Measurements from ENCODE around the gene SCARB1.

DNA sequence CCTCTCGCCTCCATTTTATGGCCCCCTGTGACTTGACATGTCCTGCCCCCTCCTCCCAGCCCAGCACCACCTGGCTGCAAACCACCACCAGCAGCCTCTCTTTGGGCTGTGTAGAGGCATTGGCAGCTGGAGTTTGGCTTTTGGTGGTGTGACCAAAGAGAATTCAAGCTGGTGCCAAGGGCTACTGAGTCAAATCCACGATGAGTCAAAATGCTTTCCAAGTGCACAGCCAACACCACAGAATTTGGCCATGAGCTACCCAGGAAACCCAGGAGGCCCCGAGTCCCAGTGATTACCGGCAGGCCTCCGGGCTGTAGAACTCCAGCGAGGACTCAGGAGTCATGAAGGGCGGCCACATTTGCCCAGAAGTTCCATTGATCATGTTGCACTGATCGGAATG, 53.8 kb downstream of the SCARB1 start:
- TF ChIP-seq, protein P1, sequence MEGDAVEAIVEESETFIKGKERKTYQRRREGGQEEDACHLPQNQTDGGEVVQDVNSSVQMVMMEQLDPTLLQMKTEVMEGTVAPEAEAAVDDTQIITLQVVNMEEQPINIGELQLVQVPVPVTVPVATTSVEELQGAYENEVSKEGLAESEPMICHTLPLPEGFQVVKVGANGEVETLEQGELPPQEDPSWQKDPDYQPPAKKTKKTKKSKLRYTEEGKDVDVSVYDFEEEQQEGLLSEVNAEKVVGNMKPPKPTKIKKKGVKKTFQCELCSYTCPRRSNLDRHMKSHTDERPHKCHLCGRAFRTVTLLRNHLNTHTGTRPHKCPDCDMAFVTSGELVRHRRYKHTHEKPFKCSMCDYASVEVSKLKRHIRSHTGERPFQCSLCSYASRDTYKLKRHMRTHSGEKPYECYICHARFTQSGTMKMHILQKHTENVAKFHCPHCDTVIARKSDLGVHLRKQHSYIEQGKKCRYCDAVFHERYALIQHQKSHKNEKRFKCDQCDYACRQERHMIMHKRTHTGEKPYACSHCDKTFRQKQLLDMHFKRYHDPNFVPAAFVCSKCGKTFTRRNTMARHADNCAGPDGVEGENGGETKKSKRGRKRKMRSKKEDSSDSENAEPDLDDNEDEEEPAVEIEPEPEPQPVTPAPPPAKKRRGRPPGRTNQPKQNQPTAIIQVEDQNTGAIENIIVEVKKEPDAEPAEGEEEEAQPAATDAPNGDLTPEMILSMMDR (conservative IDR thresholded peaks at IDR 0.05 in 1 of 2, IDR thresholded peaks at IDR 0.05 in 1 of 2; ENCODE audit: low read depth in 1 of 2, low read length in 2 of 2) = no peak
- no peak for TF ChIP-seq EZH2 (IDR thresholded peaks at IDR 0.05; ENCODE audit: low read length, missing control alignments)
